ENCODE data around the gene RPTOR.

RPTOR gene

GRCh38 chr17:80780381-80781198 is 236.0 kb downstream of the RPTOR start:
- no peak for DNase-seq (ENCODE audit: low read depth in 2 of 2)

GRCh38 chr17:80781211-80781610 is 236.6 kb downstream of the RPTOR start:
- DNase-seq (ENCODE audit: low read depth in 2 of 2) = no peak

DNA sequence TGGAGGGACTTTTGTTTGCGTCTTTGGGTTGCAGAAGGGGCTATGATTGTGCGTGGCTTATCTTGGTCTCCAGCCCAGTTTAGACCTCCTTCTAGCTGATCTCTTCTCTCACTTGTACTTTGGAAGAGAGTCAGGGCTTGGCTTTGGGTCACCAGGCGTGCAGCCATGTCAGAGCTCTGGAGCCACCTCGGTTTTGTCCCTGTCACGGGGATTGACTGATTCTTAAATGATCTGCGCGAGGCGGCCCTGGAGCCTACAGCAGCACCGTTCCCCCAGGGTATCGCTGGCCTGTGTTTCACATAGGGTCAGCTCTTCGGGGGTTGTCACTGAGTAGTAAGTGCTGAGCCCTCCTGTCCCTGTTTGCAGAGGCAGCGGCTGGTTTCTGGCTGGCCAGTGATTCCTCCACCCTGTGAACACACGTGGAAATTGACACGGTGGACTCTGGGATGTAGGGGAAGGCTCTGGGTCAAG is 237.2 kb downstream of the RPTOR start:
- no peak for DNase-seq (ENCODE audit: low read depth in 2 of 2)

- DNase-seq (ENCODE audit: low read depth in 2 of 2) = no peak
Observed at GRCh38 chr17:80782536-80783427, 238.1 kb downstream of the RPTOR start.

GRCh38 chr17:80783486-80783885 is 238.8 kb downstream of the RPTOR start:
- no peak for DNase-seq (ENCODE audit: low read depth in 2 of 2)

DNA sequence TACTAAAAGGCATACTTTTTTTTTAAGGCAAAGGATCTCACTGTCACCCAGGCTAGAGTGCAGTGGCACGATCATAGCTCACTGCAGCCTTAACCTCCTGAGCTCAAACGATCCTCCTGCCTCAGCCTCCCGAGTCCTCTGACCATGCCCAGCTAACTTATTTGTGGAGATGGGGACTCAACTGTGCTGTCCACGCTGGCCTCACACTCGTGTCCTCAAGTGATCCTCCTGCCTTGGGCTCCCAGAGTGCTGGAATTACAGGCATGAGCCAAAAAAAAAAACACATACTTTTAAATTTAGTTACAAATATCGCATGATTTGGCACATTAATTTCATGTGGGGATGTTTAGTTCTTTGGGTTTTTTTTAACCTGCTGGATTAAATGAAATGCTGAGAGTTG is 239.3 kb downstream of the RPTOR start:
- DNase-seq (ENCODE audit: low read depth in 2 of 2) = no peak

DNA sequence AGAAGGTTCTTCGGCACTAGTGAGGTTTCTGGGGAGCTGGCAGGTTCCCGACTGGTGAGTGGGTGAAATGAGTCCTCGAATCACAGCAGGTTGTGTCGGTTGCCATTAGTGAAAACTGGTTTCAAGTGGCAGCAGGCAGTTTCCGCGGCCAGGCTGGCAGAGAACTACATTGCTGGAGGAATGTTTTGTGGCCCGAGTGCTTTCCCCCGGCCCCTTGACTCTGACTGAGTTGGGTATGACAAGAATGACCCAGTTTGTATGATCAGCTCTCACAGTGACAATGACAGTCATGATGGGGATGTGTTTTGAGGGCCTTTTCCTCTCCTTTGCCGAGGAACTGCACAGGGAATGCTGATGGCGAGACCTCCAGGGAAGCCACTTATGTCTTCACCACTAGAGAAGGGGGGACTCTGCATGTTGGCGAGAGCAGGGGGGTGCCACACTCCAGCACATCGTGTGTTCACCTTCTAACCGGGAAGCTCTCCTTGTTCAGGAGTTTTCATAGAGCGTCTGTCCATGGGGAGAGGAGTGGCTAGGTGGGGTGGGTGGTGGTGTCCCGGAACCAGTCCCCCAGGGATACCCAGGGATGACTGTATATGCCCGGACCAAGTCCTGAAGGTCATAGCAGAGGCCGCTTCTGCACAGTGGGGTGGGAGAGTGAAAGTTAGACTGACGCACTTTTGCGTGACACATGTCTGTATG is 241.0 kb downstream of the RPTOR start:
- peak in 1 of 2 donors; percentile 25 for DNase-seq (ENCODE audit: low read depth in 2 of 2)

- DNase-seq (ENCODE audit: low read depth in 2 of 2) = no peak
Observed at GRCh38 chr17:80786470-80786869, 241.8 kb downstream of the RPTOR start.

- DNase-seq (ENCODE audit: low read depth in 2 of 2) = no peak
Observed at GRCh38 chr17:80786887-80787286, 242.2 kb downstream of the RPTOR start.

DNA sequence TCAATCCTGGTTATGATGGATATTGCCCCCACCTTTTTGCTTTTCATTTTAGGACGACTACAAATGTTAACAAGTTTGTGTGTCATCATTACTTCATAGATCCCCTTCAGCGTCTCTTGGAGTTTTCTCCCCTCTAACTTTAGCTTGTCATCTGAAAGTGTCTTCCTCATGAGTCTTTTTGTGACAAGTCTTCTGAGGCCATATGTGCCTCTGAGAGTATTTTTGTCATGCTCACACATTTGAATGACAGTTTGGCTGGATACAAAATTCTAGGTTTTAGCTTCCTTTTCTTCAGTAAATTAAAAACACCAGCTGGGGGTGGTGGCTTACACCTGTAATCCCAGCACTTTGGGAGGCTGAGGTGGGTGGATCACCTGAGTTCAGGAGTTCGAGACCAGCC is 243.2 kb downstream of the RPTOR start:
- no peak for DNase-seq (ENCODE audit: low read depth in 2 of 2)

DNA sequence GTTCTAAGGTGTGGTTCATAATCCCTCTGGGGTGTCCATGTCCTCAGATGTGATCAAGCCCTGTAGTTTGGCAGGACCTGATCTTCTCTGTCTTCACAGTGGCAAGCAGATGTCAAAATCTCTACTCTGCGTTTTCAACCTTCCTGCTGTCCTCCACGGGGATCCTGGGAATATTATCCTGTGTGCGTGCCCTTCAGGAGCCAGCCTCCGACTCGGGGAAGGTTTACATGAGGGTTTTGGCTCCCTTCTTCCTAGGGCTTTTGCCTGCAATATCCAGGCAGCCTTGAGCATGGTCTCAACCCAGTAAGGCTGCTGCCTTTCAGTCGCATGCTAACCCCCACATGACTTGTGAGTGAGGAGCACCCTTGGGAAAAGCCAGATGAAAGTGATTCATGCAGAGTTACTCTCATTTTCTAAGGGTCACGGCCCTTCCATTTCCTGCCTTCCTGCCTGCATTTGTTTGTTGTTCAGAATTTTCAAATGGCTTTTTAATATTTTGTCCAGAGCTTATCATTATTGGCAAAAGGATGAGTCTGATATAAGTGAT is 244.8 kb downstream of the RPTOR start:
- DNase-seq (ENCODE audit: low read depth in 2 of 2) = no peak

GRCh38 chr17:80790021-80790765 is 245.6 kb downstream of the RPTOR start:
- DNase-seq (ENCODE audit: low read depth in 2 of 2) = no peak

GRCh38 chr17:80790981-80791742 is 246.5 kb downstream of the RPTOR start:
- no peak for DNase-seq (ENCODE audit: low read depth in 2 of 2)

GRCh38 chr17:80791758-80792284 is 247.2 kb downstream of the RPTOR start:
- DNase-seq (ENCODE audit: low read depth in 2 of 2) = peak in 1 of 2 donors; percentile 43

DNA sequence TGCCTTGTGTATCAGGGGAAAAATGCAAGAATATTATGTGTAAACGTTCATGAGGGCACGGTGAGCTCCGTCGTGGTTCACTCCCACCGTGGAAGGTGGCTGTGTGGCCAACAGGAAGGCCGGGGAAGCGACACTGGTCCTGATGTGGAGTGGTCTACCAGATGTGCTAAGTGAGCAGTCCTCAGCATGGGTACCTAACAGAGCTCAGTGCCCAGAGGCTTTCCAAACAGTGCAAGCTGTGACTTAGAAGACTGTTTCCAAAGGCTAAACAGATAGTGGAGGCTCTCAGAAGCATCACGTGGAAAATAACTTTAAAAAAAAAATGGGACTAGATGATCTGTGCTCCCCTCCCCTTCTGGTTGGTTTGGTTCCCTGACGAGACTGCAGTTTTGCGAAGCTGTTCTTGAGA is 247.7 kb downstream of the RPTOR start:
- no peak for DNase-seq (ENCODE audit: low read depth in 2 of 2)

- DNase-seq (ENCODE audit: low read depth in 2 of 2) = no peak
Observed at GRCh38 chr17:80793421-80793820, 248.8 kb downstream of the RPTOR start.

- DNase-seq (ENCODE audit: low read depth in 2 of 2) = no peak
Observed at GRCh38 chr17:80793851-80794267, 249.2 kb downstream of the RPTOR start.

GRCh38 chr17:80794281-80795089 is 249.8 kb downstream of the RPTOR start:
- DNase-seq (ENCODE audit: low read depth in 2 of 2) = no peak

DNA sequence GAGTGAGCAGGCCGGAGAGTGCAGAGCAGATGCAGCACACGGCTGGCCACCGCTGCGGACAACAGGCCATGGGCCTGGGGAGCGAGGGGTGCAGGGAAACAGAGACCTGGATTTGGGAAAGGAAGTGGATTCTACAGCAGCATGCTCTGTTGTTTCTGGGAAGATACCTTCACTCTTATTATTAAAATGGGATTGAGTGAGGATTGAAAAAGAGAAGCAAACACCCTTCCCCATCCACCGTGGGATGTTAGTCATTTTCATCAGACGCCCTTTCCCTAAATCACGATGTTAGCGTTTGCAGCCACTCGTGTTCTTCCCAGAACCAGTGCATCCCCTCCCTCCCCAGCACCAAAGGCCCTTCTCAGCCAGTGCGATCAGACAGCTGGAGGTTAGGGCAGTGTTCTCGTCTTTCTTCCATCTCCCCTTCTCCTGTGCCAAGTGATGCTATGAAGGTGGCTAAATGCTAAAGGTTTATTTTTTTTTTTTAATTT is 250.5 kb downstream of the RPTOR start:
- DNase-seq (ENCODE audit: low read depth in 2 of 2) = no peak
